CD14-positive monocyte (primary cell): Measurements from ENCODE around the gene ZNF57. TPM values are rescaled to one million over a fixed set of nuclear protein-coding genes. Genes with fewer than 3 reads are reported as not detected.

ENCODE experiments used
- DNase-seq, 3 donors: peaks; one replicate each; pipeline ENCODE4 v3.0.0-alpha.2; 2011 to 2022
- H2AFZ ChIP-seq: 2 replicates; pipeline ENCODE4 v1.6.0; 2012; ENCODE audit warnings: mild to moderate bottlenecking, low read depth, low read length, inconsistent platforms; ENCODE audit not compliant: insufficient read depth, poor library complexity, severe bottlenecking
- H3K27ac ChIP-seq, 2 donors: 1 replicate in 1 of 2; 2 replicates in 1 of 2; pipeline ENCODE4 v1.5.1; 2012 to 2013; ENCODE audit warnings: low read length in 2 of 2, control low read depth in 1 of 2, inconsistent platforms in 1 of 2, low read depth in 1 of 2, mild to moderate bottlenecking in 1 of 2
- H3K27me3 ChIP-seq, 2 donors: one replicate each; pipeline versions ENCODE4 v1.6.0 to v1.6.1; 2011 to 2013; ENCODE audit warnings: low read length in 2 of 2; ENCODE audit not compliant: control insufficient read depth in 2 of 2, insufficient read depth in 2 of 2
- H3K36me3 ChIP-seq, 2 donors: replicated peaks in 1 of 2; 1 replicate in 1 of 2; 2 replicates in 1 of 2; pipeline versions ENCODE4 v1.5.1 to v1.6.1; 2012 to 2013; ENCODE audit warnings: low read length in 2 of 2, control low read depth in 1 of 2, inconsistent platforms in 1 of 2, mild to moderate bottlenecking in 1 of 2; ENCODE audit not compliant: insufficient read depth in 2 of 2, control insufficient read depth in 1 of 2
- H3K4me1 ChIP-seq, 2 donors: 1 replicate in 1 of 2; 2 replicates in 1 of 2; pipeline versions ENCODE4 v1.5.1 to v1.6.1; 2012 to 2013; ENCODE audit warnings: low read length in 2 of 2, control low read depth in 1 of 2, inconsistent platforms in 1 of 2, mild to moderate bottlenecking in 1 of 2, moderate library complexity in 1 of 2; ENCODE audit not compliant: insufficient read depth in 2 of 2, control insufficient read depth in 1 of 2
- H3K4me2 ChIP-seq: replicated peaks from 2 replicates; pipeline ENCODE3; 2012; ENCODE audit warnings: low read length, moderate library complexity, mild to moderate bottlenecking; ENCODE audit not compliant: poor library complexity, severe bottlenecking; ENCODE audit errors: extremely low read depth
- H3K4me3 ChIP-seq, 3 experiments: fragments of 200-600 bp in 1 of 3; sonication (generic) in 1 of 3; replicated peaks in 1 of 3; 1 replicate in 2 of 3; 2 replicates in 1 of 3; pipeline ENCODE4 v1.5.1; 2011 to 2013; ENCODE audit warnings: low read length in 3 of 3, mild to moderate bottlenecking in 3 of 3, control low read depth in 2 of 3, low read depth in 2 of 3, inconsistent platforms in 1 of 3, moderate library complexity in 1 of 3
- H3K79me2 ChIP-seq: 2 replicates; pipeline ENCODE4 v1.6.0; 2012; ENCODE audit warnings: mild to moderate bottlenecking, control low read depth, inconsistent platforms, low read length, moderate library complexity; ENCODE audit not compliant: insufficient read depth
- H3K9ac ChIP-seq: 2 replicates; pipeline ENCODE4 v1.6.0; 2017; ENCODE audit warnings: low read length, mild to moderate bottlenecking; ENCODE audit not compliant: insufficient read depth, poor library complexity, severe bottlenecking
- H3K9me3 ChIP-seq, 2 donors: replicated peaks in 1 of 2; 1 replicate in 1 of 2; 2 replicates in 1 of 2; pipeline versions ENCODE4 v1.5.1 to v1.6.1; 2012 to 2013; ENCODE audit warnings: low read length in 2 of 2, control low read depth in 1 of 2; ENCODE audit not compliant: control insufficient read depth in 1 of 2, insufficient read depth in 1 of 2
- H4K20me1 ChIP-seq: 2 replicates; pipeline ENCODE4 v1.6.0; 2012; ENCODE audit warnings: mild to moderate bottlenecking, low read length, control low read depth, moderate library complexity; ENCODE audit not compliant: insufficient read depth
- H3K27ac Mint-ChIP-seq, 7 donors: one replicate each; pipeline ENCODE4 v1.8.0; 2020; ENCODE audit warnings: mild to moderate bottlenecking in 7 of 7, mixed read lengths in 7 of 7, moderate library complexity in 6 of 7, inconsistent platforms in 2 of 7
- H3K27me3 Mint-ChIP-seq, 3 donors: one replicate each; pipeline ENCODE4 v1.8.0; 2021 to 2022; ENCODE audit warnings: low read depth in 3 of 3, mild to moderate bottlenecking in 3 of 3, mixed read lengths in 3 of 3, moderate library complexity in 3 of 3, inconsistent platforms in 1 of 3
- H3K36me3 Mint-ChIP-seq, 2 donors: one replicate each; pipeline ENCODE4 v1.8.0; 2020; ENCODE audit warnings: mixed read lengths in 2 of 2, inconsistent platforms in 1 of 2, mild to moderate bottlenecking in 1 of 2
- H3K4me1 Mint-ChIP-seq: one replicate; pipeline ENCODE4 v1.8.0; 2020; ENCODE audit warnings: mild to moderate bottlenecking, mixed read lengths
- H3K4me3 Mint-ChIP-seq, 2 donors: one replicate each; pipeline ENCODE4 v1.8.0; 2020; ENCODE audit warnings: mild to moderate bottlenecking in 2 of 2, mixed read lengths in 2 of 2, moderate library complexity in 1 of 2
- H3K9me3 Mint-ChIP-seq, 7 donors: one replicate each; pipeline ENCODE4 v1.8.0; 2020 to 2022; ENCODE audit warnings: mixed read lengths in 7 of 7, mild to moderate bottlenecking in 6 of 7, moderate library complexity in 6 of 7, inconsistent platforms in 2 of 7
- WGBS: methylation state at CpG from one replicate; pipeline ENCODE4 v1.1.5; 2013; ENCODE audit warnings: missing lambda C conversion rate; ENCODE audit not compliant: insufficient coverage; 5-methylcytosine and 5-hydroxymethylcytosine counted together
- intact Hi-C, 2 donors: fragments of 100-400 bp; cut with micrococcal nuclease; formaldehyde crosslinking; loops; one replicate each; pipeline versions ENCODE4 v1.15.0 to v1.15.1; 2023
- polyA minus RNA-seq: library from RNA; depleted of rRNA, polyadenylated mRNA; stranded (reverse); fragments of >200 nt; gene quantifications from 2 replicates; pipeline ENCODE4 v1.2.3, GENCODE V29; 2012
- polyA plus RNA-seq, 3 donors: library from polyadenylated mRNA; depleted of rRNA in 1 of 3; unstranded in 2 of 3; stranded (reverse) in 1 of 3; fragments of 300-500 nt in 2 of 3; fragments of >200 nt in 1 of 3; fragmentation: Illumina TruSeq in 2 of 3; gene quantifications; 1 replicate in 2 of 3; 2 replicates in 1 of 3; pipeline ENCODE4 v1.2.3, GENCODE V29; 2012 to 2021
- total RNA-seq, 12 experiments: library from RNA in 1 of 12; stranded (reverse) in 1 of 12; fragments of 120-200 nt in 1 of 12; gene quantifications; one replicate each; pipeline ENCODE4 v1.2.4 and lab custom pipeline; 2013 to 2026; ENCODE audit warnings: mixed read lengths in 6 of 12, inconsistent platforms in 1 of 12
- TF ChIP-seq, protein P1 (sequence below): fragments of 200-600 bp; IDR thresholded peaks from one replicate; pipeline ENCODE4 v1.8.0; 2022; ENCODE audit warnings: antibody characterized with exemption, mild to moderate bottlenecking

The ZNF57 gene
- 3.1 TPM for total RNA-seq (2013)
- 1 to 10 TPM; 1.4 to 2.1 (median 1.9) TPM for polyA plus RNA-seq
- 1.1 and 1.4 TPM in 2 replicates for polyA minus RNA-seq
- total RNA-seq (lab: John Stamatoyannopoulos, UW): 0.12 to 1.4 (median 0.83) reads per million in 11 experiments

DNA sequence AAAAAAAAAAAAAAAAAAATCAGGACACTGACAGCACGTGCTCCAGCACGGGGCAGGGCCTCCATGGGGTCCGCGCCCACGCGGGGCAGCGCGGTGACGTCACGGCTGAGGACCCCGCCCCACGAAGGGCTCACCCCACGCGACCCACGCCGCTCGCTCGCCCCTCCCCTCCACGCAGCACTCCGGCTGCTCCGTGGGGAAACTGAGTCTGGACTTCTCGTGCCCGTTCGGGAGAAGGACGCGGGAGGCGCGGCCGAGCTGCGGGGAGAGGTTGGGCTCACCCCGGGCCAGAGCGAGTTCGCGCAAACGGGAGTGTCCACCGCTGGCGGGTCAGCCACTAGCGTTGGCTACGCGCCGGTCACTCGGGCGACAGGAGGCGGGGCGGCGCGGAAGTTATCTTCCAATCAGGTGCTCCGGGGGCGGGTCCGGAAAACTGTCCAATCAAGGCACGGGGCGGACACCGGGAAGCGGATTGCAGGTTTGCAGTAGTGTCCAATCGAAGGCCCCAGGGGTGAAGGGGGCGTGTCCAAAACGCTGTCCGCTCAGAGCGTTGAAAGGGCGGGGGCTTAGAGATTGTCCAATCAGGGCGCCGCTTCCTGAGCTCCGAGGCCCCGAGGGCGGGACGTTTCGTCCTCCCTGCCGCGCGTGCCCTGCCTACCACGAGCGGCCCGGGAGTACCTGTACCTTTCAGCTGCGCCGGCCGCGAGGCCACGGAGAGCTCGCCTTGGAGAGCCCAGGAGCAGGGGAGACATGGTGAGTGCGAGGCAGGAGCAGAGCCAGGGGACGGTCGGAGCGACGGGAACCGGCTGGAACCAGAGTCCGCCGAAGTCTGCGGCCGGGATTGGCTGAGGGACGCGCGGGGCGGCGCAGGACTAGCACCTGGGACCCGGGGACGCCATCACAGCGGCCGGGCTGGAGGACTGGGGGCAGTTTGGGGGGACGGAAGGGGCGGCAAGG, at the start of gene ZNF57:
Gene ZNF57, plus strand, starts transcription at position 633 of the 957 bp plus-strand sequence. Its CDS starts 118 bp downstream, at position 751.
- Histone ChIP-seq H2AFZ (peak within 1 kb of the TSS; percentile 90), H3K9ac (peak within 1 kb of the TSS; percentile 56), H3K27ac (peak within 1 kb of the TSS; percentile 63 to 76), H3K4me1 (peaks cover 16% of the 10 kb centered on the region in 2 donors), H4K20me1 (no peaks in the 10 kb centered on the region), H3K36me3 (no peaks in the 10 kb centered on the region), H3K4me2 (peak within 1 kb of the TSS; percentile 88), H3K9me3 (peaks cover 3 to 13% of the 10 kb centered on the region in 2 donors), H3K4me3 (peak within 1 kb of the TSS; percentile 64 to 85 (median 83)), H3K79me2 (peaks cover 13% of the 10 kb centered on the region), H3K27me3 (no peaks in the 10 kb centered on the region)
- DNase-seq: peak; percentile 99
- Mint-ChIP-seq H3K4me1 (peaks cover 12% of the 10 kb centered on the region), H3K27ac (peak within 1 kb of the TSS; percentile 75 to 94 (median 87)), H3K27me3 (peaks cover 0 to 7% (median 3%) of the 10 kb centered on the region in 3 donors), H3K4me3 (peak within 1 kb of the TSS; percentile 93 to 95), H3K9me3 (peaks cover 2 to 32% (median 24%) of the 10 kb centered on the region in 7 donors), H3K36me3 (peaks cover 0 to 3% of the 10 kb centered on the region in 2 donors)
- under 1% methylated on average over 79 of the region's 100 CpGs for WGBS
- TF ChIP-seq, protein P1, sequence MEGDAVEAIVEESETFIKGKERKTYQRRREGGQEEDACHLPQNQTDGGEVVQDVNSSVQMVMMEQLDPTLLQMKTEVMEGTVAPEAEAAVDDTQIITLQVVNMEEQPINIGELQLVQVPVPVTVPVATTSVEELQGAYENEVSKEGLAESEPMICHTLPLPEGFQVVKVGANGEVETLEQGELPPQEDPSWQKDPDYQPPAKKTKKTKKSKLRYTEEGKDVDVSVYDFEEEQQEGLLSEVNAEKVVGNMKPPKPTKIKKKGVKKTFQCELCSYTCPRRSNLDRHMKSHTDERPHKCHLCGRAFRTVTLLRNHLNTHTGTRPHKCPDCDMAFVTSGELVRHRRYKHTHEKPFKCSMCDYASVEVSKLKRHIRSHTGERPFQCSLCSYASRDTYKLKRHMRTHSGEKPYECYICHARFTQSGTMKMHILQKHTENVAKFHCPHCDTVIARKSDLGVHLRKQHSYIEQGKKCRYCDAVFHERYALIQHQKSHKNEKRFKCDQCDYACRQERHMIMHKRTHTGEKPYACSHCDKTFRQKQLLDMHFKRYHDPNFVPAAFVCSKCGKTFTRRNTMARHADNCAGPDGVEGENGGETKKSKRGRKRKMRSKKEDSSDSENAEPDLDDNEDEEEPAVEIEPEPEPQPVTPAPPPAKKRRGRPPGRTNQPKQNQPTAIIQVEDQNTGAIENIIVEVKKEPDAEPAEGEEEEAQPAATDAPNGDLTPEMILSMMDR: no peak
- intact Hi-C loops: loop anchor here (5.0 kb wide), 1 partner anchor 42 kb away; the partner anchor contains the start of gene ZNF77 (in 2 of the 2)

DNA sequence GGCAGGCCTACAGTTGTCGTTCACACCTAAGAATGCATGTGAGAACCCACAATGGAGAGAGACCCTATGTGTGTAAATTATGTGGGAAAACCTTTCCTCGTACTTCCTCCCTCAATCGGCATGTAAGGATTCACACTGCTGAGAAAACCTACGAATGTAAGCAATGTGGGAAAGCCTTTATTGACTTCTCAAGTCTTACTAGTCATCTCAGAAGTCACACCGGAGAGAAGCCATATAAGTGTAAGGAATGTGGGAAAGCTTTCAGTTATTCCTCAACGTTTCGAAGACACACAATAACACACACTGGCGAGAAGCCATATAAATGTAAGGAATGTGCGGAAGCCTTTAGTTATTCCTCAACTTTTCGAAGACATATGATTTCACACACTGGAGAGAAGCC, 48.1 kb upstream of the ZNF57 start:
- Histone ChIP-seq H3K4me2 (no peak overlapping the region), H3K9me3 (peaks cover 69 to 89% of the 10 kb centered on the region in 2 donors), H3K36me3 (peaks cover 34 to 49% of the 10 kb centered on the region in 2 donors), H3K27ac (no peak overlapping the region), H3K79me2 (peaks cover 10% of the 10 kb centered on the region), H4K20me1 (no peaks in the 10 kb centered on the region), H3K4me3 (peak overlapping the region in 1 of 3 experiments; percentile 43), H3K4me1 (peaks cover 9% of the 10 kb centered on the region in 2 donors), H2AFZ (no peak overlapping the region), H3K27me3 (no peaks in the 10 kb centered on the region), H3K9ac (no peak overlapping the region)
- no CpG with 5 or more reads among the region's 10 CpGs for WGBS
- no peak overlapping the region for H3K27ac Mint-ChIP-seq
- H3K9me3 Mint-ChIP-seq: peaks cover 59 to 97% (median 89%) of the 10 kb centered on the region in 7 donors
- DNase-seq: no peak
- TF ChIP-seq, protein P1: no peak
- peaks cover 0 to 2% (median 0%) of the 10 kb centered on the region in 3 donors for H3K27me3 Mint-ChIP-seq
- peaks cover 41 to 65% of the 10 kb centered on the region in 2 donors for H3K36me3 Mint-ChIP-seq
- peaks cover 11% of the 10 kb centered on the region for H3K4me1 Mint-ChIP-seq
- intact Hi-C loops: no loop called here
- no peak overlapping the region for H3K4me3 Mint-ChIP-seq
